Measurements from ENCODE around the gene MAP3K4. TPM values are rescaled to one million over a fixed set of nuclear protein-coding genes. Genes with fewer than 3 reads are reported as not detected.

MAP3K4 gene
- total and polyA plus RNA-seq, 2 of the 8 experiments (the other 6 are each of a cell fraction or from before 2014, with no cell fraction given) = 16.6 to 51.6 TPM

DNA sequence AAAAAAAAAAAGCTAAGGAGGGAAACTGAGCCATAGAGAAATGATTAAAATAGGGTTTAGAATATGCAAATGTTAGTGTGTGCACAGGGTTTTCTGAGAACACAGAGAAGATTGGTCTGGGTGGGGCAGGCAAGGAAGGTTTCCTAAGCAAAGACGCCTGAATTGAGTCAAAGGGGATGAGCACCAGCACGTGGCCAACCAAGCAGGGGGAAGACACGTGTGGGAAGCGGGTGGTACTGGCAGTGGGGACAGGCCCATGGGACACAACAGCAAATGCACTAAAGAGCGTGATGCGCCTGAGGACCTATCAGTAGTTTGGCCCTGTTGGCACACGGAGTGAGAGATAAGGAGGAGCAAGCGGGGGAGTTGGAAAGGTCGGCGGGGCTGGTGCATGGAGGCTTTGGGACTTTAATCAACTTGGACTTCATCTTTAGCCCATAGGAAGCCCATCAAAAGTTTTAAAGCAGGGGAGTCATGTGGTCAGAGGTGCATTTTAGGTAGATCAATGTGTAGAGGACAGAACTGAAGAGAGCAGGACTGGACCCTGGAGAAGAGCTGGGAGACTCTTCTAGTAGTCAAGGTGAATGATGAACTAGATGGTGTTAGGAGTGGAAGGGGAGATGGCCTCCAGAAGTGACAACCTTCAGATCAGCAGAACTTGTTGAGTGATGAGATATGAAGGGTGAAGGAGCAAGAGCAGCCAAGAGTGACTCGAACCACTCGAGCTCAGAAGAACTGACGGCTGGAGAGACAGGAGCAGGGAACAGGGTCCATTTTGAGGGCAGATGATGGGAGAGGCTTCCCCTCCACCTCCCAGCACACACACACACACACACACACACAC is 40.2 kb upstream of the MAP3K4 start:
- Histone ChIP-seq H3K79me2 (ENCODE audit: control insufficient read depth in 1 of 2, insufficient read depth in 2 of 2, low read length in 2 of 2) (no peaks in the 10 kb centered on the region), H2BK15ac (ENCODE audit: low read length) (no peak overlapping the region), H3K23me2 (ENCODE audit: low read depth, low read length) (no peaks in the 10 kb centered on the region), H4K91ac (replicated peaks; ENCODE audit: insufficient read length, low read length) (no peak overlapping the region), H2BK5ac (ENCODE audit: low read depth, low read length) (no peak overlapping the region), H3K4me3 (ENCODE audit: extremely low read depth in 1 of 4, insufficient read depth in 2 of 4, low read depth in 3 of 4, low read length in 4 of 4) (no peak overlapping the region), H2BK20ac (ENCODE audit: low read length) (no peak overlapping the region), H3K18ac (ENCODE audit: extremely low read depth, low read length) (no peak overlapping the region), H2BK120ac (replicated peaks; ENCODE audit: low read depth, low read length) (no peak overlapping the region), H3K27ac (ENCODE audit: low read depth, low read length) (no peak overlapping the region), H3K56ac (replicated peaks; ENCODE audit: insufficient read length, low read depth, low read length) (no peak overlapping the region), H3K14ac (ENCODE audit: insufficient read length) (no peak overlapping the region), H2BK12ac (ENCODE audit: low read depth, low read length) (no peak overlapping the region), H4K5ac (ENCODE audit: insufficient read length, low read depth, low read length) (no peak overlapping the region), H3K9me3 (ENCODE audit: insufficient read depth in 2 of 2, low read depth in 1 of 2, low read length in 1 of 2) (no peaks in the 10 kb centered on the region), H3K79me1 (ENCODE audit: low read depth, low read length) (no peaks in the 10 kb centered on the region), H4K8ac (ENCODE audit: extremely low read depth, insufficient read depth, low read length) (no peak overlapping the region), H3K4me1 (replicated peaks in 1 of 4; ENCODE audit: control insufficient read depth in 3 of 4, insufficient read depth in 4 of 4, low read length in 3 of 4) (peaks cover 0 to 3% (median 0%) of the 10 kb centered on the region in 4 experiments; a peak in 1 of 7 replicates), H3K27me3 (replicated peaks in 1 of 4; ENCODE audit: control insufficient read depth in 3 of 4, extremely low read depth in 1 of 4, insufficient read depth in 3 of 4, low read length in 3 of 4) (no peaks in the 10 kb centered on the region), H3K9ac (replicated peaks in 1 of 4; ENCODE audit: extremely low read depth in 1 of 4, low read depth in 3 of 4, low read length in 3 of 4) (no peak overlapping the region), H2AK5ac (ENCODE audit: low read depth, low read length) (0 out of 2 replicates have a peak overlapping the region, but pooled peaks have one; percentile 19), H3K4me2 (ENCODE audit: insufficient read depth in 1 of 2, low read depth in 2 of 2, low read length in 2 of 2) (no peak overlapping the region), H3K36me3 (ENCODE audit: control insufficient read depth in 2 of 4, insufficient read depth in 4 of 4, low read length in 3 of 4) (no peaks in the 10 kb centered on the region), H3K4ac (replicated peaks; ENCODE audit: insufficient read length, low read depth, low read length) (no peak overlapping the region), H2AFZ (ENCODE audit: low read length) (no peak overlapping the region), H4K20me1 (replicated peaks in 1 of 2; ENCODE audit: control insufficient read depth in 1 of 2, insufficient read depth in 2 of 2, low read length in 2 of 2) (no peaks in the 10 kb centered on the region), H3K23ac (ENCODE audit: insufficient read length) (no peak overlapping the region)
- 90% methylated on average over 13 of the region's 13 CpGs; no CpG with 5 or more reads in 1 of the 2 experiments for whole genome bisulfite sequencing, 2 experiments (ENCODE audit: extremely low coverage in 1 of 2, insufficient coverage in 1 of 2, insufficient read length in 1 of 2, insufficient replicate concordance in 2 of 2, low coverage in 1 of 2, low lambda C conversion rate in 2 of 2, missing lambda C conversion rate in 1 of 2)
- CTCF ChIA-PET (ENCODE audit: partially characterized antibody) = interaction anchor here (0.6 to 1.2 kb wide), 4 partner anchors 16 to 424 kb away, joined by 3 to 4 read pairs (median 3); no protein-coding TSS in a partner anchor
- FAIRE-seq (no peak), DNase-seq (ENCODE audit: low read depth in 1 of 2, low spot score in 2 of 2) (no peak)
- POLR2A ChIA-PET (ENCODE audit: partially characterized antibody) = no interaction called here
- TF ChIP-seq SIX5 (IDR thresholded peaks at IDR 0.05; ENCODE audit: low read depth, low read length) (no peak), SUZ12 (IDR thresholded peaks at IDR 0.05; ENCODE audit: low read length) (no peak), RBBP5 (IDR thresholded peaks at IDR 0.05; ENCODE audit: borderline replicate concordance, low read depth, low read length) (no peak), EP300 (IDR thresholded peaks at IDR 0.05; ENCODE audit: borderline replicate concordance in 1 of 2, low read depth in 2 of 2, low read length in 2 of 2) (no peak), CTBP2 (IDR thresholded peaks at IDR 0.05; ENCODE audit: borderline replicate concordance, insufficient read depth, insufficient read length, low read length) (no peak), MAFK (IDR thresholded peaks at IDR 0.05; ENCODE audit: low read depth, low read length) (no peak), KDM5A (IDR thresholded peaks at IDR 0.05; ENCODE audit: low read length) (no peak)
- TF ChIP-seq, protein P1, sequence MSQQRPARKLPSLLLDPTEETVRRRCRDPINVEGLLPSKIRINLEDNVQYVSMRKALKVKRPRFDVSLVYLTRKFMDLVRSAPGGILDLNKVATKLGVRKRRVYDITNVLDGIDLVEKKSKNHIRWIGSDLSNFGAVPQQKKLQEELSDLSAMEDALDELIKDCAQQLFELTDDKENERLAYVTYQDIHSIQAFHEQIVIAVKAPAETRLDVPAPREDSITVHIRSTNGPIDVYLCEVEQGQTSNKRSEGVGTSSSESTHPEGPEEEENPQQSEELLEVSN (IDR thresholded peaks at IDR 0.05) = no peak
